CD14-positive monocyte (primary cell): Measurements from ENCODE around the gene OFD1. TPM values are rescaled to one million over a fixed set of nuclear protein-coding genes. Genes with fewer than 3 reads are reported as not detected.
A peak's percentile ranks its signal among the peaks of the same experiment; 100 is the strongest.

Experiments
- DNase-seq, 3 donors: peaks; one replicate each; pipeline ENCODE4 v3.0.0-alpha.2; 2011 to 2022
- H2AFZ ChIP-seq: 2 replicates; pipeline ENCODE4 v1.6.0; 2012; ENCODE audit warnings: mild to moderate bottlenecking, low read depth, low read length, inconsistent platforms; ENCODE audit not compliant: insufficient read depth, poor library complexity, severe bottlenecking
- H3K27ac ChIP-seq, 2 donors: 1 replicate in 1 of 2; 2 replicates in 1 of 2; pipeline ENCODE4 v1.5.1; 2012 to 2013; ENCODE audit warnings: low read length in 2 of 2, control low read depth in 1 of 2, inconsistent platforms in 1 of 2, low read depth in 1 of 2, mild to moderate bottlenecking in 1 of 2
- H3K27me3 ChIP-seq, 2 donors: one replicate each; pipeline versions ENCODE4 v1.6.0 to v1.6.1; 2011 to 2013; ENCODE audit warnings: low read length in 2 of 2; ENCODE audit not compliant: control insufficient read depth in 2 of 2, insufficient read depth in 2 of 2
- H3K36me3 ChIP-seq, 2 donors: replicated peaks in 1 of 2; 1 replicate in 1 of 2; 2 replicates in 1 of 2; pipeline versions ENCODE4 v1.5.1 to v1.6.1; 2012 to 2013; ENCODE audit warnings: low read length in 2 of 2, control low read depth in 1 of 2, inconsistent platforms in 1 of 2, mild to moderate bottlenecking in 1 of 2; ENCODE audit not compliant: insufficient read depth in 2 of 2, control insufficient read depth in 1 of 2
- H3K4me1 ChIP-seq, 2 donors: 1 replicate in 1 of 2; 2 replicates in 1 of 2; pipeline versions ENCODE4 v1.5.1 to v1.6.1; 2012 to 2013; ENCODE audit warnings: low read length in 2 of 2, control low read depth in 1 of 2, inconsistent platforms in 1 of 2, mild to moderate bottlenecking in 1 of 2, moderate library complexity in 1 of 2; ENCODE audit not compliant: insufficient read depth in 2 of 2, control insufficient read depth in 1 of 2
- H3K4me2 ChIP-seq: replicated peaks from 2 replicates; pipeline ENCODE3; 2012; ENCODE audit warnings: low read length, moderate library complexity, mild to moderate bottlenecking; ENCODE audit not compliant: poor library complexity, severe bottlenecking; ENCODE audit errors: extremely low read depth
- H3K4me3 ChIP-seq, 3 experiments: fragments of 200-600 bp in 1 of 3; sonication (generic) in 1 of 3; replicated peaks in 1 of 3; 1 replicate in 2 of 3; 2 replicates in 1 of 3; pipeline ENCODE4 v1.5.1; 2011 to 2013; ENCODE audit warnings: low read length in 3 of 3, mild to moderate bottlenecking in 3 of 3, control low read depth in 2 of 3, low read depth in 2 of 3, inconsistent platforms in 1 of 3, moderate library complexity in 1 of 3
- H3K79me2 ChIP-seq: 2 replicates; pipeline ENCODE4 v1.6.0; 2012; ENCODE audit warnings: mild to moderate bottlenecking, control low read depth, inconsistent platforms, low read length, moderate library complexity; ENCODE audit not compliant: insufficient read depth
- H3K9ac ChIP-seq: 2 replicates; pipeline ENCODE4 v1.6.0; 2017; ENCODE audit warnings: low read length, mild to moderate bottlenecking; ENCODE audit not compliant: insufficient read depth, poor library complexity, severe bottlenecking
- H3K9me3 ChIP-seq, 2 donors: replicated peaks in 1 of 2; 1 replicate in 1 of 2; 2 replicates in 1 of 2; pipeline versions ENCODE4 v1.5.1 to v1.6.1; 2012 to 2013; ENCODE audit warnings: low read length in 2 of 2, control low read depth in 1 of 2; ENCODE audit not compliant: control insufficient read depth in 1 of 2, insufficient read depth in 1 of 2
- H4K20me1 ChIP-seq: 2 replicates; pipeline ENCODE4 v1.6.0; 2012; ENCODE audit warnings: mild to moderate bottlenecking, low read length, control low read depth, moderate library complexity; ENCODE audit not compliant: insufficient read depth
- H3K27ac Mint-ChIP-seq, 7 donors: one replicate each; pipeline ENCODE4 v1.8.0; 2020; ENCODE audit warnings: mild to moderate bottlenecking in 7 of 7, mixed read lengths in 7 of 7, moderate library complexity in 6 of 7, inconsistent platforms in 2 of 7
- H3K27me3 Mint-ChIP-seq, 3 donors: one replicate each; pipeline ENCODE4 v1.8.0; 2021 to 2022; ENCODE audit warnings: low read depth in 3 of 3, mild to moderate bottlenecking in 3 of 3, mixed read lengths in 3 of 3, moderate library complexity in 3 of 3, inconsistent platforms in 1 of 3
- H3K36me3 Mint-ChIP-seq, 2 donors: one replicate each; pipeline ENCODE4 v1.8.0; 2020; ENCODE audit warnings: mixed read lengths in 2 of 2, inconsistent platforms in 1 of 2, mild to moderate bottlenecking in 1 of 2
- H3K4me1 Mint-ChIP-seq: one replicate; pipeline ENCODE4 v1.8.0; 2020; ENCODE audit warnings: mild to moderate bottlenecking, mixed read lengths
- H3K4me3 Mint-ChIP-seq, 2 donors: one replicate each; pipeline ENCODE4 v1.8.0; 2020; ENCODE audit warnings: mild to moderate bottlenecking in 2 of 2, mixed read lengths in 2 of 2, moderate library complexity in 1 of 2
- H3K9me3 Mint-ChIP-seq, 7 donors: one replicate each; pipeline ENCODE4 v1.8.0; 2020 to 2022; ENCODE audit warnings: mixed read lengths in 7 of 7, mild to moderate bottlenecking in 6 of 7, moderate library complexity in 6 of 7, inconsistent platforms in 2 of 7
- CTCF ChIP-seq: fragments of 200-600 bp; IDR thresholded peaks from one replicate; pipeline ENCODE4 v1.8.0; 2022; ENCODE audit warnings: antibody characterized with exemption, mild to moderate bottlenecking
- WGBS: methylation state at CpG from one replicate; pipeline ENCODE4 v1.1.5; 2013; ENCODE audit warnings: missing lambda C conversion rate; ENCODE audit not compliant: insufficient coverage; 5-methylcytosine and 5-hydroxymethylcytosine counted together
- intact Hi-C, 2 donors: fragments of 100-400 bp; cut with micrococcal nuclease; formaldehyde crosslinking; loops; one replicate each; pipeline versions ENCODE4 v1.15.0 to v1.15.1; 2023
- polyA plus RNA-seq, 3 donors: library from polyadenylated mRNA; depleted of rRNA in 1 of 3; unstranded in 2 of 3; stranded (reverse) in 1 of 3; fragments of 300-500 nt in 2 of 3; fragments of >200 nt in 1 of 3; fragmentation: Illumina TruSeq in 2 of 3; gene quantifications; 1 replicate in 2 of 3; 2 replicates in 1 of 3; pipeline ENCODE4 v1.2.3, GENCODE V29; 2012 to 2021

Gene OFD1
- polyA plus RNA-seq, 3 donors, result 2.4 to 10.2 (median 2.9) TPM

GRCh38 chrX:13694359-13694758 is 40.2 kb upstream of the OFD1 start:
- H3K4me3 ChIP-seq, result no peak overlapping the region
- TF ChIP-seq CTCF, result no peak
- H3K4me1 ChIP-seq, result peaks cover 85% of the 10 kb centered on the region in 2 donors
- peaks cover 0 to 5% (median 0%) of the 10 kb centered on the region in 7 donors for H3K9me3 Mint-ChIP-seq
- no peak overlapping the region for H2AFZ ChIP-seq
- H3K27ac Mint-ChIP-seq, result no peak overlapping the region
- H4K20me1 ChIP-seq, result peaks cover 72% of the 10 kb centered on the region
- H3K4me2 ChIP-seq, result no peak overlapping the region
- no peak overlapping the region for H3K9ac ChIP-seq
- no peak overlapping the region for H3K4me3 Mint-ChIP-seq
- intact Hi-C loops, result loop anchor here (5.0 to 10.0 kb wide), 2 partner anchors 42 to 1180 kb away; partner anchors contain the start of genes FANCB (in 1 of the 2), MOSPD2 (in 1 of the 2) and TCEANC (in 1 of the 2)
- DNase-seq, result no peak
- H3K79me2 ChIP-seq, result peaks cover 99% of the 10 kb centered on the region
- H3K36me3 ChIP-seq, result no peaks in the 10 kb centered on the region
- WGBS, result no CpG with 5 or more reads among the region's 2 CpGs
- H3K27me3 Mint-ChIP-seq, result peaks cover 0 to 23% (median 0%) of the 10 kb centered on the region in 3 donors
- peaks cover 72% of the 10 kb centered on the region for H3K4me1 Mint-ChIP-seq
- H3K9me3 ChIP-seq, result no peaks in the 10 kb centered on the region
- H3K36me3 Mint-ChIP-seq, result peaks cover 0 to 3% of the 10 kb centered on the region in 2 donors
- H3K27ac ChIP-seq, result peak overlapping the region in 1 of 2 donors; percentile 45
- peaks cover 0 to 7% of the 10 kb centered on the region in 2 donors for H3K27me3 ChIP-seq

- H3K4me1 Mint-ChIP-seq, result peaks cover 75% of the 10 kb centered on the region
- H3K27me3 Mint-ChIP-seq, result peaks cover 0 to 20% (median 1%) of the 10 kb centered on the region in 3 donors
- H3K27me3 ChIP-seq, result peaks cover 0 to 6% of the 10 kb centered on the region in 2 donors
- peaks cover 0 to 3% of the 10 kb centered on the region in 2 donors for H3K36me3 Mint-ChIP-seq
- H3K9me3 Mint-ChIP-seq, result peaks cover 0 to 2% (median 0%) of the 10 kb centered on the region in 7 donors
- H3K9me3 ChIP-seq, result no peaks in the 10 kb centered on the region
- H3K4me1 ChIP-seq, result peaks cover 88% of the 10 kb centered on the region in 2 donors
- peak overlapping the region in 1 of 2 donors; percentile 45 for H3K27ac ChIP-seq
- H2AFZ ChIP-seq, result no peak overlapping the region
- peaks cover 99% of the 10 kb centered on the region for H3K79me2 ChIP-seq
- no peak overlapping the region for H3K4me3 ChIP-seq
- intact Hi-C loops, result loop anchor here (5.0 to 10.0 kb wide), 3 partner anchors 37 to 1180 kb away; partner anchors contain the start of genes FANCB (in 1 of the 2), MOSPD2 (in 1 of the 2), OFD1 (in 1 of the 2) and TCEANC (in 1 of the 2)
- H3K4me2 ChIP-seq, result no peak overlapping the region
- TF ChIP-seq CTCF, result no peak
- no peak overlapping the region for H3K4me3 Mint-ChIP-seq
- H3K9ac ChIP-seq, result no peak overlapping the region
- no peaks in the 10 kb centered on the region for H3K36me3 ChIP-seq
- no peak for DNase-seq
- peaks cover 74% of the 10 kb centered on the region for H4K20me1 ChIP-seq
- WGBS, result 82% methylated on average over 2 of the region's 8 CpGs
- peak overlapping the region in 5 of 7 donors; percentile 0 to 59 (median 31) for H3K27ac Mint-ChIP-seq
These were observed 39.6 kb upstream of the OFD1 start for GRCh38 chrX:13694983-13695382.
